K562 (cell line): ENCODE measurements around the gene KLHL22. TPM values are rescaled to one million over a fixed set of nuclear protein-coding genes. Genes with fewer than 3 reads are reported as not detected.

Source experiments
- CBX1 ChIP-seq: sonication (generic); IDR thresholded peaks from 2 replicates; pipeline ENCODE4 v1.6.1; 2016; ENCODE audit warnings: antibody characterized with exemption, low read depth, mild to moderate bottlenecking
- CLOCK ChIP-seq: fragments of 250-450 bp; sonication (Bioruptor Pico); IDR thresholded peaks from 2 replicates; pipeline ENCODE4 v1.4.0; 2020; ENCODE audit warnings: mild to moderate bottlenecking, moderate library complexity, borderline replicate concordance
- CREB3 ChIP-seq: fragments of 450-650 bp; conservative IDR thresholded peaks from 2 replicates; pipeline ENCODE4 v1.6.1; 2016; ENCODE audit warnings: missing genetic modification characterization, low read depth, mild to moderate bottlenecking, missing compliant biosample characterization, moderate library complexity
- EP400 ChIP-seq: fragments of 450-650 bp; IDR thresholded peaks from 2 replicates; pipeline ENCODE4 v1.6.1; 2017; ENCODE audit warnings: antibody characterized with exemption, mild to moderate bottlenecking, moderate library complexity
- HBP1 ChIP-seq: fragments of 450-650 bp; formaldehyde crosslinking; IDR thresholded peaks from 2 replicates; pipeline ENCODE4 v1.4.0; 2022; ENCODE audit warnings: missing genetic modification characterization
- MED1 ChIP-seq: sonication (generic); formaldehyde crosslinking; IDR thresholded peaks from 2 replicates; pipeline ENCODE4 v1.8.1; 2023; ENCODE audit warnings: missing genetic modification reagents, borderline replicate concordance
- MIER1 ChIP-seq: fragments of 450-650 bp; IDR thresholded peaks from 2 replicates; pipeline ENCODE4 v1.6.1; 2016; ENCODE audit warnings: antibody characterized with exemption, mild to moderate bottlenecking, low read depth
- POU5F1 ChIP-seq: fragments of 150-350 bp; IDR thresholded peaks from 2 replicates; pipeline ENCODE4 v1.6.1; 2014; ENCODE audit warnings: borderline replicate concordance, low read length, low read depth, mild to moderate bottlenecking; ENCODE audit not compliant: partially characterized antibody
- RBM25 ChIP-seq: fragments of 200-400 bp; formaldehyde crosslinking; IDR thresholded peaks from 2 replicates; pipeline ENCODE4 v1.6.1; 2018; ENCODE audit warnings: low read length, low read depth, moderate library complexity; ENCODE audit not compliant: severe bottlenecking
- THAP7 ChIP-seq: fragments of 250-450 bp; sonication (Bioruptor Pico); IDR thresholded peaks from 2 replicates; pipeline ENCODE4 v1.5.0; 2021
- ZBTB7A ChIP-seq: IDR thresholded peaks from 2 replicates; pipeline ENCODE4 v1.6.1; 2011; ENCODE audit warnings: low read depth, mild to moderate bottlenecking, low read length, moderate library complexity, borderline replicate concordance; ENCODE audit not compliant: control insufficient read depth
- ZNF121 ChIP-seq: sonication (generic); formaldehyde crosslinking; conservative IDR thresholded peaks from 2 replicates; pipeline ENCODE4 v1.8.0; 2022; ENCODE audit warnings: missing genetic modification reagents
- polyA plus RNA-seq, 8 experiments: library from polyadenylated mRNA; depleted of rRNA in 4 of 8; stranded (reverse) in 5 of 8; unstranded in 3 of 8; fragments of >200 nt; fragmentation: Nextera tagmentation in 2 of 8; fragmentation: Illumina TruSeq in 1 of 8; extraction: Ambion mirVana in 2 of 8; extraction: Trizol in 1 of 8; gene quantifications; 2 replicates each; pipeline versions ENCODE4 v1.2.1 to v1.2.3, GENCODE V29; 2011 to 2014; ENCODE audit warnings: inconsistent platforms in 1 of 8, missing spikeins in 1 of 8
- total RNA-seq, 7 experiments: library from RNA; depleted of rRNA in 6 of 7; stranded (reverse); fragments of >200 nt in 6 of 7; fragmentation: Illumina TruSeq in 2 of 7; extraction: Trizol in 2 of 7; gene quantifications; 2 replicates each; pipeline versions ENCODE4 v1.2.1 to v1.2.3, GENCODE V29; 2011 to 2021; ENCODE audit warnings: low replicate concordance in 1 of 7
- TF ChIP-seq, protein P1 (sequence below): sonication (generic); formaldehyde crosslinking; IDR thresholded peaks from 2 replicates; pipeline ENCODE4 v1.8.1; 2022; ENCODE audit warnings: missing genetic modification reagents
- TF ChIP-seq, protein P2 (sequence below): sonication (generic); formaldehyde crosslinking; IDR thresholded peaks from 2 replicates; pipeline ENCODE4 v1.8.1; 2023; ENCODE audit warnings: mild to moderate bottlenecking, missing genetic modification reagents
- TF ChIP-seq, protein P3 (sequence below): fragments of 250-450 bp; sonication (Bioruptor Pico); IDR thresholded peaks from 2 replicates; pipeline ENCODE4 v1.6.1; 2021; ENCODE audit warnings: mild to moderate bottlenecking

Gene KLHL22
- total and polyA plus RNA-seq, 9 of the 15 experiments (the other 6 are each of a cell fraction or from before 2014, with no cell fraction given) = 1.3 to 25.6 (median 15.2) TPM

DNA sequence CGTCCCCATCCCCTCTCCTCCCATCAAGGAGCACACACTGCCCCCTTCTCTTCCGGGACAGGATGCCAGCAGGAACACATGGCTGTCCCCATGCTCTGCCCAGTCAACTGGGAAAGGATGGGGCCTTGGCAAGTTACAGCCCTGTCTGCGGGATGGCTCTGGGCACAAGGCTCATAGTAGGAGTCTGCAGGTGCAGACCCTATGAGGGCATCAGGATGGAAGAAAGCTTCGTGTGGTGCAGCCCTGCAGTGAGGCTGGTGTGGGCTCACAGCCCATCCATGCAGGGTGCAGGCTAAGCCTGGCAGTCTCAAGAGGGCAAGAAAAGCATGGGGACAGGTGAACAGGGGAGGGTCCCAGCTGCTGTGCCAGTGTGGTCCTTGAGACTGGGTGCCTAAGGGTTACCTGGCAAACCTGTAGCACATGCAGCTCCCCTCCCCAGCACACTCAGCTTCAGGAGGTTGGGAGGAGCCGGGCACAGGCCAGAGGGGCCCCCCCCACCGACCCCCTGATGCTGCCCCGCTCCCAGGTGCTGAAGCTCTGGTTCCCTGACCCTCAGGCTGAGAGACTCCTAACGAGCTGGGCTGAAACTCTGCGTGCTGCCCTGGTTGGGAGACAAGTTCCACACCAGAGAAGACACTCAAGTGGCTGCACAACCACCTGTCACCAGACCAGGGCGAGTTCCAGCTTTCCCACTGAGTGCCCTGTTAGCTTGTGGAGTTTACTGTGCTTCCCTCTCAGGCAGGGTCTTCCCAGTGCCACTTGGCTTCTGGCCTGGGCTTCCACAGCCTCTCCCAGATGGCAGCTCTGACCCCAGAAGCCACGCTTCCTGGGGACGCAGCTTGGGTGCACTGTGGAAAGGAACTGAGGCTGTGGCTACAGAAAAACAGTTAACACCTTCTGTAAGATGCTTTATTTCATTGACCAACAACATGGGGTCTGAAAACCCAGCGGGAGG lies 54.7 kb downstream of the KLHL22 start (continued):
- TF ChIP-seq ZNF121 (CRISPR knock-in tag) = no peak
- TF ChIP-seq, protein P1, sequence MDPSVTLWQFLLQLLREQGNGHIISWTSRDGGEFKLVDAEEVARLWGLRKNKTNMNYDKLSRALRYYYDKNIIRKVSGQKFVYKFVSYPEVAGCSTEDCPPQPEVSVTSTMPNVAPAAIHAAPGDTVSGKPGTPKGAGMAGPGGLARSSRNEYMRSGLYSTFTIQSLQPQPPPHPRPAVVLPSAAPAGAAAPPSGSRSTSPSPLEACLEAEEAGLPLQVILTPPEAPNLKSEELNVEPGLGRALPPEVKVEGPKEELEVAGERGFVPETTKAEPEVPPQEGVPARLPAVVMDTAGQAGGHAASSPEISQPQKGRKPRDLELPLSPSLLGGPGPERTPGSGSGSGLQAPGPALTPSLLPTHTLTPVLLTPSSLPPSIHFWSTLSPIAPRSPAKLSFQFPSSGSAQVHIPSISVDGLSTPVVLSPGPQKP (CRISPR knock-in tag) = 0 out of 2 replicates have a peak, but pooled peaks have one; percentile 22
- TF ChIP-seq, protein P2, sequence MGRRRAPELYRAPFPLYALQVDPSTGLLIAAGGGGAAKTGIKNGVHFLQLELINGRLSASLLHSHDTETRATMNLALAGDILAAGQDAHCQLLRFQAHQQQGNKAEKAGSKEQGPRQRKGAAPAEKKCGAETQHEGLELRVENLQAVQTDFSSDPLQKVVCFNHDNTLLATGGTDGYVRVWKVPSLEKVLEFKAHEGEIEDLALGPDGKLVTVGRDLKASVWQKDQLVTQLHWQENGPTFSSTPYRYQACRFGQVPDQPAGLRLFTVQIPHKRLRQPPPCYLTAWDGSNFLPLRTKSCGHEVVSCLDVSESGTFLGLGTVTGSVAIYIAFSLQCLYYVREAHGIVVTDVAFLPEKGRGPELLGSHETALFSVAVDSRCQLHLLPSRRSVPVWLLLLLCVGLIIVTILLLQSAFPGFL (CRISPR knock-in tag) = no peak
- TF ChIP-seq ZBTB7A = no peak
- no peak for TF ChIP-seq THAP7
- no peak for TF ChIP-seq CLOCK (CRISPR knock-in tag)
- no peak for TF ChIP-seq HBP1
- no peak for TF ChIP-seq RBM25
- TF ChIP-seq CREB3 (tag) = no peak
- TF ChIP-seq, protein P3, sequence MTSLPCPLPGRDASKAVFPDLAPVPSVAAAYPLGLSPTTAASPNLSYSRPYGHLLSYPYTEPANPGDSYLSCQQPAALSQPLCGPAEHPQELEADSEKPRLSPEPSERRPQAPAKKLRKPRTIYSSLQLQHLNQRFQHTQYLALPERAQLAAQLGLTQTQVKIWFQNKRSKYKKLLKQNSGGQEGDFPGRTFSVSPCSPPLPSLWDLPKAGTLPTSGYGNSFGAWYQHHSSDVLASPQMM (CRISPR knock-in tag) = 0 out of 2 replicates have a peak, but pooled peaks have one; percentile 18
- no peak; the same call in 1 of the 2 replicates for TF ChIP-seq MED1 (CRISPR knock-in tag)
- no peak for TF ChIP-seq CBX1
- no peak for TF ChIP-seq POU5F1
- no peak for TF ChIP-seq EP400
- TF ChIP-seq MIER1 = no peak
